SIG-M5 treated with dmso at 0.1 percent for 504 hours (cell line): ENCODE results near the gene ACBD6.
"Not testable (repeated sequence)": the region's sequence is repeated elsewhere in the genome, so short reads cannot be mapped to it uniquely, and the experiment has no call there.

Experiments used
- DNase-seq: peaks from one replicate; lab custom pipeline; 2025; ENCODE audit not compliant: unreplicated experiment; lab: John Stamatoyannopoulos, UW

The ACBD6 gene

DNA sequence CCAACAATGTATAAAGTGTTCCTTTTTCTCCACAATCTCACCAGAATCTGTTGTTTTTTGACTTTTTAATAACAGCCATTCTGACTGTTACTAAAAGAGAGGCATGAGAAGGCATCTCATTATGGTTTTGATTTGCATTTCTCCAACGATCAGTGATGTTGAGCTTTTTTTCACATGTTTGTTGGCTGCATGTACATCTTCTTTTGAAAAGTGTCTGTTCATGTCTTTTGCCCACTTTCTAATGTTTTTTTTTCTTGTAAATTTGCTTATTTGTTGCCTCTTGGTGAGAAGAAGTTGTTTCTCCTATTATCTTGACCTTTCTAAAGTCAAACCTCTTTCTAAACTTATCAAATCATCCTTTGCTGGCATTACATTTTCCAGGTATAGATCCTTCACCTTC lies 80.8 kb downstream of the ACBD6 start:
- no peak for DNase-seq

DNA sequence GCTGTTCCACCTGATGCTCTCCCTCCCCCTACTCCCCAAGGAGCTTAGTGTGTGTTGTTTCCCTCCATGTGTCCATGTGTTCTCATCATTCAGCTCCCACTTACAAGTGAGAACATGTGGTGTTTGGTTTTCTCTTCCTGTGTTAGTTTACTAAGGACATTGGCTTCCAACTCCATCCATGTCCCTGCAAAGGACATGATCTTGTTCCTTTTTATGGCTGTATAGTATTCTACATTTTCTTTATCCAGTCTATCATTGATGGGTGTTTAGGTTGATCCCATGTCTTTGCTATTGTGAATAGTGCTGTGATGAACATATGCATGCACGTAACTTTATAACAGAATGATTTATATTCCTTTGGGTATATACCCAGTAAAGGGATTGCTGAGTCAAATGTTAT lies 81.2 kb downstream of the ACBD6 start:
- DNase-seq = not testable (repeated sequence)

DNA sequence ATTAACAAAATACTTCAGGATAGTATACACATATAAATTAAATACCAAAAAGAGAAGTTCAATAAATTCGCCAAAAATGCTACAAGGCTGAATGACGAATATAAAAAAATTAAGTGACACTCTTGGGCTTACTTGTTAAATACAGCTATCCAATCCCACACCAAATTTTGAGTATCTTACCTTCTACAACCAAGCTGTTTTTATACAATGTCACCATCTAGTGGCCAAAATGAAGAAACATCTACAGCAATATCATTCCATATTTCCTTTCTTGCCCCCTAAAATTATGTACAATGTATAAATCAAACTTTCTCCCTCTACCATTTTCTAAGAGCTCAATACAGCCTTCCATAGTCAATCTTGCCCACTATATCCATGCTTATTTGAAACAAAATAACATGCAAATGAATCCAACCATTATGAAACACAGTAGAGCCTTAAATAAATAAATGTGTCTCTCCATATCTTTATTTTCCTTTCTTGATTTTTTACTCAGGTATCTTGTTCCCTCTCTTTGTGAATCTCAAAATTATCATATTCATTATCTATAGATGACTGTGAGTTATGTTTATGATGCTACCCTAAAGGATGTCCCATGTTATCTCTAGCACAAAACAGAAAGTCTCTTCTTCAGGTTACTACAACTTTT lies 86.3 kb downstream of the ACBD6 start:
- DNase-seq = peak; percentile 58

DNA sequence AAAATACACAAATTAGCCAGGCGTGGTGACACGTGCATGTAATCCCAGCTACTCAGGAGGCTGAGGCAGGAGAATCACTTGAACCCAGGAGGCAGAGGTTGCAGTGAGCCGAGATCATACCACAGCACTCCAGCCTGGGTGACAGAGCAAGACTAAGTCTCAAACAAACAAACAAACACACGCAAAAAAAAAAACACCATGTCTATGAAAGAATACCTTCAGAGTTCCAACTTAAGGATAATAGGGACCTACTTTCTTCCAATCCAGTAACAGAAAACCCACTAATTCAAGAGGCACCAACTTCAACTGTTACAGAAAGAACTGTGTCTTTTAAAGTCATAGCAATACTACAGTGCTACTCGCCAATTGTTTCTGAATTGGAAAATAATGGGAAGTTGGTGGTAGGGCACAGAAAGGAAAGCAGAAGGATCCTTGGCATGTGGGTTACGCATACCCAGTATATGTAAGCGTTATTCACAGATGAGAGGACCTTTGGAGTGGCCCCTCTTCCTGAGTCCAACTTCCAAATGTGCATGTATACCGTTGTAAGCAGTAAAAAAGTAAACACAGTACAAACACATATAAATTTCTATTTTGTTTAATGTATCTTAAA lies 87.0 kb downstream of the ACBD6 start:
- no peak for DNase-seq

DNA sequence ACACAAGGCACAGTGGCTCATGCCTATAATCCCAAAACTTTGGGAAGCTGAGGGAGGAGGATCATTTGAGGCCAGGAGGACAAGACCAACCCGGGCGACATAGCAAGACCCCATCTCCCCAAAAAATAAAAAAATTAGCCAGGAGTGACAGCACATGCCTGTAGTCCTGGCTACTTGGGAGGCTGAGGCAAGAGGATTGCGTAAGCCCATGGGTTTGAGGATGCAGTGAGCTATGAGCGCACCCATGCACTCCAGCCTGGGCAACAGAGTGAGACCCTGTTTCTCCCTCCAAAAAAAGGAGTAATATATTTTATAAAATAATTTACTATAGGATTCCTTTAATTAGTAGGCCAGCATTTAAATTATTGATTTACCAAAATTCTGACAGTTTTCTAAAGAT lies 89.8 kb downstream of the ACBD6 start:
- no peak for DNase-seq

DNA sequence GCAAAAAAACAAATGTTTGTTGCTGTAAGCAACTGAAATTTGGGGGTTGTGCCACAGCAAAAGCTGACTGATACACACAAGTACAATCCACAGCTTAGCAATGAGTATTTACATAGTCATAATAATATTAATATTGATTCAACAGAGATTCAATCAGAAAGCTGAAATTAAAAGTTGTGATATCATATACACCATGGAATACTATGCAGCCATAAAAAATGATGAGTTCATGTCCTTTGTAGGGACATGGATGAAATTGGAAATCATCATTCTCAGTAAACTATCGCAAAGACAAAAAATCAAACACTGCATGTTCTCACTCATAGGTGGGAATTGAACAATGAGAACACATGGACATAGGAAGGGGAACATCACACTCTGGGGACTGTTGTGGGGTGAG lies 94.2 kb downstream of the ACBD6 start:
- DNase-seq = not testable (repeated sequence)

DNA sequence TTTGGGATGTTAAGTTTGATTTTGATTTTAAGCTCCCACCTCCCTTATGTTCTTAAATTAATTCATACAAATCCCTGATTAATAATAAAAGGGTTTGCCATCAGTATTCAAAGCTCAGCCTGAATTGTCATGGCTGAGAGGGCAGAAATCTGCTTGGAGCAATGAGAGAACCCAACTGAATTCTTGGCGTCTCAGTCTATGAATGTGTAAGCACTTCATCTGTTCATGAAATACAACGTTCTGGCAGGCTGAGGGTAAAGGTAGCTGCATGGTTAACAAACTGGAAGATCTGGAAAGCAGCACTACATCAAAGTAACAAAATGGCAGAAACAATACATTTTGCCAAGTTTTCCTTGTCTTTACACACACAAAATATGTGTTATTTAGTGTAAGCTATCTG lies 95.3 kb downstream of the ACBD6 start:
- no peak for DNase-seq

DNA sequence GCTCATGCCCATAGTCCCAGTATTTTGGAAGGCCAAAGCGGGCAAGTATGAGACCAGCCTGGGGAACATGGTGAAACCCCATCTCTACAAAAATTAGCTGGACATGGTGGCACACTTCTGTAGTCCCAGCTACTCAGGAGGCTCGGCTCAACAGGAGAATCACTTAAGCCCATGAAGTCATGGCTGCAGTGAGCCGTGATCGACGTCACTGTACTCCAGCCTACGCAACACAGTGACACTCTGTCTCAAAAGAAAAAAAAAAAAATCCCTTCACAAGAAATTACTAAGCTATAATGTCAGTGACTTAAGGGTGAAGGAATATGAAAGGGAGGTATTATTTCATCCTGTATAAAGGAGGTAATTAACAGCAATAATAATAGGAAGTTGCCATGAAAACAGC lies 99.8 kb downstream of the ACBD6 start:
- DNase-seq = no peak

DNA sequence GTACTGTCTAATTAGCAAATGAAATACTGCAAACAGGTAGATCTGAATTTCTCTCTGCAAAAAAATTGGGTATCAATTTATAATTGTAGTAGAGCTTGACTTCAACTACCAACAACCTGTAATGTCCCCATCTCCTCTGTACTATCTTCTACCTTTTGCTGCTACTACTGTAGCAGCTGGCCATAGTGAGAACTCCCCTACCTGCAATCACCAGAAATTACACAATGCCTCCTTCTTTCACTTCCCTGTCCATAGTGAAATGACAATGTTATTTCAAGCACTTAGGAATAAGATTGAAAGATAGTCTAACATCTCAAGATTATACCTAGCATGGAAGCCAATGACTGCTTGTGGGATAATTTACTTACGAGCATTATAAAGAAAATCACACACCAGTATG lies 100.4 kb downstream of the ACBD6 start:
- DNase-seq = peak; percentile 64

DNA sequence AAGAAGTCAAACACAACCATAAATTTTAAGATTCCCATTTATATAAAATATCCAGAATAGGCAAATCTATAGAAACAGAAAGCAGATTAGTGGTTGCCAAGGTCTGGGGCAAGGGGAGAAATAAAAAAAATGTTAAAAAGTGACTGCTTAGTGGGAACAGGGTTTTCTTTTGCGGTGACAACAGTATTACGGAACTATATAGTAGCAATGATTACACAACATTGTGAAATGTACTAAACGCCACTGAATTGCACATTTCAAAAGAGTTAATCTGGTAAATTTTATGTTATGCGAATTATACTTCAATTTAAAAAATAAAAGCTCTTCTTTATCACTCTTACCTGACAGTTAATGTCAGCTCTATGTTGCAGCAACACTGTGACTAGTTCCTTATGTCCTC lies 105.2 kb downstream of the ACBD6 start:
- DNase-seq = peak; percentile 95

DNA sequence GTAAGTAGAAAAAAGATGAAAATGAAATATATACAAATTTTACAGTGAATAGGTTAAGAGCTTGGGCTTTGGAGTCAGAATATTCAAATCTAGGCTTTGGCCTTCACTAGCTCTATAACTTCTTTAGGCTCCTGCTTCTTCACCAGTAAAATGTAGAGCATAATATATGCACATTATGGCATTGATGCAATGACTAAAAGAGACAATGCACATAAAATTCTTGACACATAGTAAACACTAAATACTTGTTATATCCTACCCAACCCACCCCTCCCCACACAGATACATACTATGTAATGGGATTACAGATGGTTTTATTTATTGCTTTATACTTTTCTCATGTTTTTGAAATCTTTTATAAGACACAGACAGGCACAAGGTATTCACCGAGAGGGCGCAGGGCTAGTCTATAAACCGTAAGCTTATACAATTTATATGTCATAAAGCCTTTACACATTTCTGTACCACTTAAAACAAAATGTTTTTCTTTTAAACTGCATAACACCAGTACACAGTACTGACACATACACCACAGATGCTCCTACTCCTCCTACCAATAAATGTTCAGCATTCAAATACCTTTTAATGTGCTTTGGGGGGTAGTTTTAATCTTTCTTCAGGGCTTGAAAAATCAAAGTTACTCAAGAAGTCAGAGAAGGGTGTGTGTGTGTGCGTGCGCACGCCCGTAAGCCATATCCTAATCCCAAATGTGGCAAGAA lies 109.8 kb downstream of the ACBD6 start:
- no peak for DNase-seq

DNA sequence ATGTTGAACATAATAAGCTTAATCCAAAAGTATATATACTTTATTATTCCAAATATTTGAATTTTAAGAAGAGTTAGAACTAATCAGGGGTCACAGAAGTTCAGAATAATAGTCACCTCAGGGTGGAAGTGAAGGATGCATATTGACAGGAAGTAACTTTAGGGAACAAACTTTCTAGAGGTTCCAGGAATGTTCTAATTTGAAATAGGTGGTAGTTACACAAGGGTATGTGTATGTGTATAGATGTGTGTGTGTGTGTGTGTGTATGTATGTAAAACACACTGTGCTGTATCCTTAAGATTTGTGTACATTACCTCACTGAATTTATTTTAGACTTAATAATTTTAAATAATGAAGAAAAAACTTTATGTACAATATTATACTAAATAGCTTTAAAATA lies 110.4 kb downstream of the ACBD6 start:
- no peak for DNase-seq

DNA sequence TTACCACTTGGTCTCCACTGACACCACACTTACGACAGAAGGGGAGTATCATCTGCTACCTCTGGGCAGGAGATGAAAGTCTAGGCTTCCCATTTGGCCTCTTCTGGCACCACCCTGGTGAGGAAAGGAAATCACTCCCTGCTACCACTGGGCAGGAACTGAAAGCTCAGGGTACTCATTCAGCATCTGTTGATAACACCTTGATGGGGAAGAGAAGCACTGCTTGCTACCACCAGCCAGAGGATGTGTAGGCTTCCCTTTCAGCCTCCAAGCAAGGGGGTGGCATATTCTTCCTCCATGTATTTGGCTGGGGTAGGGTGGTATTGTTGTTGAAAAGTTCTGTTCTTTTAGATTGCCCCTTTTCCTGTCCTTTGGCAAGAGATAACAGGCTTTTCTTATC lies 115.0 kb downstream of the ACBD6 start:
- DNase-seq = no peak

DNA sequence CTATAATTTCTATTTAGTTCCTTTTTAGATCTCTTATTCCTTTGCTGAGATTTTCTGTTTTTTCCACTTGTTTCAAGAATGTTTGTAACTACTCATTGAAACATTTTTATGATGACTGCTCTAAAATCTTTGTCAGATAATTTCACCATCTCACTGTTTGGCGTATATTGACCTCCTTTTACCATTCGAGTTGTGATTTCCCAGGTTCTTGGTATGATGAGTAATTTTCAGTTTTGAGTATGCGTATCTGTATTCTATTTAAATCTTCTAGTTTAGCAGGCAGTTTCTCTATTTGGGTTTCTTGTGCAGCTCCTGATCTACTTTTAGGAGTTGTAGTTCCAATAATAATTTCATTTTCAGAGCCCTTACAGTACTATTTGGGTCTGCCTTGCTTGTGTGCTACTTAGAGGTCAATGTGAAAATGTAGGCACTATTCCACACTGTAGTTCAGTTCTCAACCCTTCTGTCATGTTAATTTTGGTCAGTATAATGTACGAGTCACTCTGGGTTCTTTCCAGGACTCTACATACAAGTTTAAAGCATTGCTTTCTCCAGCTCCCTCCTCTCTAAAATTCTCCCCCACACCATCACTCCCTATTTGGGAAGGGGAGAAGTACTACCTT lies 115.5 kb downstream of the ACBD6 start:
- DNase-seq = no peak

DNA sequence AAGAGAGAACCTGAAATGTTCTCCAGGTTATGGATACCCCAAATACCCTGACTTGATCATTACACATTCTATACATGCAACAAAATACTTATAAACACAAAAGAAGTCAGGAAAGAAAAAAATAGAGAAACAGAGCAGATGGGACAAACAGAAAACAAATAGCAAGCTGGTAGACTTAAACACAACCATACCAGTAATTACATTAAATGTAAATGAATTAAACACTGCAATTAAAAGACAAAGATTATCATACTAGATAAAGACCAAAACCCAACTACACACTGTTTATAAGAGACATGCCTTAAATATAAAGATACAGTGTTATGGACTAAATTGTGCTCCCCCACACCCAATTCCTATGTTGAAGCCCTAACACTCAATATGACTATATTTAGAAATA lies 117.2 kb downstream of the ACBD6 start:
- DNase-seq = no peak

DNA sequence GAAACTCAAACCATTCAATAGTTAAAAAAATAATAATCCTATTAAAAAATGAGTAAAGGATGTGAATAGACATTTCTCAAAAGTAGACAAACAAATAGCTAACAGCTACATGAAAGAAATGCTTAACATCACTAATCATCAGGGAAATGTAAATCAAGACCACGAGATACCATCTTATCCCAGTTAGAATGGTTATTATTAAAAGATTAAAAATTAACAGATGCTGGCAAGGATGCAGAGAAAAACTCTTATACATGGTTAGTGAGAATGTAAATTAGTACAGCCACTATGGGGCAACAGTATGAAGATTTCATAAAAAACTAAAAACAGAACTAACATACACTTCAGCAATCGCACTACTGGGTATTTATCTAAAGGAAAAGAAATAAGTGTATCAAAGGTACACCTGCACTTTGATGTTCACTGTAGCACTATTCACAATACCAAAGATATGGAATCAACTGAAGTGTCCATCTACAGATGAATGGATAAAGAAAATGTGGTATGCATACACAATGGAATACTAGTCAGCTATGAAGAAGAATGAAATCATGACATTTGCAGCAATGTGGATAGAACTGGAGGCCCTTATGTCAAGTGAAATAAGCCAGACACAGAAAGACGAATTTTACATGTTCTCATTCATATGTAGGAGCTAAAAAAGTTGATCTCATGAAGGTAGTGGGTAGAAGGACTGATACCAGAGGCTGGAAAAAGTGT lies 117.9 kb downstream of the ACBD6 start:
- DNase-seq = no peak

DNA sequence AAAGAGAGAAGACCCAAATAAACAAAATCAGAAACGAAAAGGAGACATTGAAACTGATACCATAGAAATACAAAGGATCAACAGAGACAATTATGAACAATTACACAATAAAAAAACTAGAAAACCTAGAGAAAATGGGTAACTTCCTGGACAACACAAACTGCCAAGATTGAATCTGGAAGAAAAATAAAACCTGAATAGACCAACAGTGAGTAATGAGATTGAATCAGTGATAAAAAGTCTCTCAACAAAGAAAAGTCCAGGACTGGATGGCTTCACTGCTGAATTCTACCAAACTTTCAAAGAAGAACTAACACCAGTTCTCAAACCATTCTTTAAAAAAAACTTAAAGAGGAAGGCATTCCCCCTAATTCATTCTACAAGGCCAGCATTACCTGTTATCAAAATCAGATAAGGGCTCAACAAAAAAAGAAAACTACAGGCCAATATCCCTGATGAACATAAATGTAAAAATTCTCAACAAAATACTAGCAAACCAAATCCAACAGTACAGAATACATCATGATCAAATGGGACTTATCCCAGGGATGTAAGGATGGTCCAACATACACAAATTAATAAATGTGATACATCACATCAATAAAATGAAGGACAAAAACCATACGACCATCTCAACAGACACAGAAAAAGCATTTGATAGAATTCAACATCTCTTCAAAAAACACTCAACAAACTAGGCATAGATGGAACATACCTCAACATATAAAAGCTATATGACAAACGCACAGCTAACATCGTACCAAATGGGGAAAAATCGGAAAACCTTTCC lies 119.9 kb downstream of the ACBD6 start:
- no peak for DNase-seq

DNA sequence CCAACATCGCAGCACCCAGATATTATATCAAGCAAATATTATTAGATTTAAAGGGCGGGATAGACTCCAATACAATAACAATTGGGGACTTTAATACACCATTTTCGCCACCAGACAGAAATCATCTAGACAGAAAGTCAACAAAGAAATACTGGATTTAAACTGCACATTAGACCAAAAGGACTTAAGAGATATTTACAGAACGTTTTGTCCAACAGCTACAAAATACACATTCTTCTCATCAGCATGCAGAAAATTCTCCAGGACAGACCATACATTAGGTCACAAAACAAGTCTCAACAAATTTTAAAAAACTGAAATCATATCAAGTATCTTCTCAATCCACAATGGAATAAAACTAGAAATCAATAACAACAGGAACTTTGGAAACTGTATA lies 121.2 kb downstream of the ACBD6 start:
- no peak for DNase-seq

DNA sequence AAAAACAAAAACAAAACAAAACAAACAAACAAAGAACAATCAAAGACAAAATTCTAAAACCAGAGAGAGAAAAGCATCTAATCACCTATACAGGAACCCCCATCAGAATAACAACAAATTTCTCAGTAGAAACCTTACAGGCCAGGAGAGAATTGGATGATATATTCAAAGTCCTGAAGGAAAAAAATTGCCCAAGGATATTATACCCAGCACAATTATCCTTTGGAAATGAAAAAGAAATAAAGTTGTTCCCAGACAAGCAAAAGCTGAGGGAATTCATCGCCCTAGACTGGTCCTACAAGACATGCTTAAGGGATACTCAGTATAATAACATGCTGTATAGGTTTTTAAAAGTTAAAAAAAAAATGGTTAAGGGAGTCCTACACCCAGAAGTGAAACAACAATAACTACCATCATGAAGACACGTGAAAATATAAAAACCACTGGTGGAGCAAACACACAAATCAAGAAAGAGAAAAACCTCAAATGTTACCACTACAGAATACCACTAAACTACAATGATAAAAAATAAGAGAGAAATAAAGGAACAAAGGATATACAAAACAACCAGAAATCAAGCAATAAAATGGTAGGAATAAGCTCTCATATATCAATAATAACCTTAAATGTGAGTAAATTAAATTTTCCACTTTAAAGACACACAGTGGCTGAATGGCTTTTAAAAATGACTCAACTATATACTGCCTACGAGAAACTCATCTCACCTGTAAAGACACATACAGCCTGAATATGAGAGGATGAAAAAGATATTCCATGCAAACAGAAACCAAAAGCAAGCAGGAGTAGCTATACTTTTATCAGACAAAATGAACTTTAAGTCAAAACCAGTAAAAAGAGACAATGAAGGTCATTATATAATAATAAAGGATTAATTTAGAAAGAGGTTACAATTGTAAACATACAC lies 121.9 kb downstream of the ACBD6 start:
- no peak for DNase-seq

DNA sequence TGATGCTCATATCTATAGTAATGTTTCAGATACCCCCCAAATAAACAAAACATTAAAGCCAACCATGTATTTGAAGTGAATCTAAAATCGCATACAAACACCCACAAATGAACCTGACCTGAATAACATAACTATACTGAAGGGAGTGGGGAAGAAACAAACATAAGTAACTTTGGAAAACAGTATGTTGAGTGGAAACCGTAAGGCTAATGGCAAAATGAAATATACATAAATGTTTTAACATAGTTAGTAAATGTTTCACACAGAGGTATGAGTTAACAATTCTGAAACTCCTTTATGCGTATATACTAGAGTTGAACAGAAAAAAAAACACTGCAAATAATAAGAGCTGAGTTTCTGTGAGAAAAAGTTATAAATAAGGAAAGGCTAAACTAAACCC lies 125.6 kb downstream of the ACBD6 start:
- DNase-seq = no peak
